DND-41 (cell line): ENCODE measurements around the gene STAT5B.

Source experiments
- CTCF ChIP-seq: IDR thresholded peaks from 2 replicates; pipeline ENCODE4 v1.5.1; 2012; ENCODE audit warnings: borderline replicate concordance, low read length, moderate library complexity, mild to moderate bottlenecking; ENCODE audit not compliant: poor library complexity, severe bottlenecking; ENCODE audit errors: extremely low read depth
- EZH2 ChIP-seq: IDR thresholded peaks from 3 replicates; pipeline ENCODE4 v1.6.1; 2012; ENCODE audit warnings: borderline replicate concordance, low read depth, mild to moderate bottlenecking, moderate library complexity, low read length, inconsistent platforms; ENCODE audit not compliant: severe bottlenecking

- TF ChIP-seq CTCF (no peak), EZH2 (no peak)
Observed at GRCh38 chr17:42268236-42268635, 8.0 kb downstream of the STAT5B start.
